ENCODE measurements around the gene SPATA9. TPM values are rescaled to one million over a fixed set of nuclear protein-coding genes. Genes with fewer than 3 reads are reported as not detected.
"Not testable (repeated sequence)": the region's sequence is repeated elsewhere in the genome, so short reads cannot be mapped to it uniquely, and the experiment has no call there.

Gene SPATA9
- total RNA-seq, 1 experiment from 2014 or later, result not detected

- Histone ChIP-seq H3K9me2 (replicated peaks; ENCODE audit: insufficient read depth, low read length) (no peaks in the 10 kb centered on the region), H3K27me3 (ENCODE audit: low read length) (no peaks in the 10 kb centered on the region), H2AFZ (ENCODE audit: low read length) (no peak overlapping the region), H3K4me1 (ENCODE audit: low read length) (peaks cover 3% of the 10 kb centered on the region; the same call in 1 of the 2 replicates), H3K4me3 (ENCODE audit: low read length) (no peak overlapping the region), H3K27ac (ENCODE audit: low read length) (no peak overlapping the region), H4K20me1 (ENCODE audit: insufficient read depth, low read depth, low read length) (no peaks in the 10 kb centered on the region), H3K36me3 (ENCODE audit: insufficient read depth, low read length) (no peaks in the 10 kb centered on the region), H3K9ac (ENCODE audit: low read length) (no peak overlapping the region), H3K4me2 (ENCODE audit: low read depth, low read length, poor library complexity, severe bottlenecking) (no peak overlapping the region), H3K79me2 (ENCODE audit: low read length) (no peaks in the 10 kb centered on the region), H3K9me3 (ENCODE audit: low read length) (no peaks in the 10 kb centered on the region)
- DNase-seq, result no peak
Observed at GRCh38 chr5:95718738-95719137, 35.9 kb upstream of the SPATA9 start.

- H3K4me2 ChIP-seq (ENCODE audit: low read depth, low read length, poor library complexity, severe bottlenecking), result no peak overlapping the region
- H3K9ac ChIP-seq (ENCODE audit: low read length), result no peak overlapping the region
- H3K4me3 ChIP-seq (ENCODE audit: low read length), result no peak overlapping the region
- no peak overlapping the region for H2AFZ ChIP-seq (ENCODE audit: low read length)
- H3K79me2 ChIP-seq (ENCODE audit: low read length), result no peaks in the 10 kb centered on the region
- no peaks in the 10 kb centered on the region for H3K36me3 ChIP-seq (ENCODE audit: insufficient read depth, low read length)
- H3K27me3 ChIP-seq (ENCODE audit: low read length), result no peaks in the 10 kb centered on the region
- peaks cover 3% of the 10 kb centered on the region; the same call in 1 of the 2 replicates for H3K4me1 ChIP-seq (ENCODE audit: low read length)
- no peak overlapping the region for H3K27ac ChIP-seq (ENCODE audit: low read length)
- no peaks in the 10 kb centered on the region for H4K20me1 ChIP-seq (ENCODE audit: insufficient read depth, low read depth, low read length)
- no peak for DNase-seq
- no peaks in the 10 kb centered on the region for H3K9me3 ChIP-seq (ENCODE audit: low read length)
- no peaks in the 10 kb centered on the region for H3K9me2 ChIP-seq (replicated peaks; ENCODE audit: insufficient read depth, low read length)
Observed at GRCh38 chr5:95718203-95718602, 35.4 kb upstream of the SPATA9 start.

- Histone ChIP-seq H3K4me3 (ENCODE audit: low read length) (no peak overlapping the region), H3K9me3 (ENCODE audit: low read length) (no peaks in the 10 kb centered on the region), H3K9ac (ENCODE audit: low read length) (no peak overlapping the region), H3K9me2 (replicated peaks; ENCODE audit: insufficient read depth, low read length) (no peaks in the 10 kb centered on the region), H3K27ac (ENCODE audit: low read length) (no peak overlapping the region), H3K4me2 (ENCODE audit: low read depth, low read length, poor library complexity, severe bottlenecking) (no peak overlapping the region), H4K20me1 (ENCODE audit: insufficient read depth, low read depth, low read length) (no peaks in the 10 kb centered on the region), H3K36me3 (ENCODE audit: insufficient read depth, low read length) (no peaks in the 10 kb centered on the region), H3K27me3 (ENCODE audit: low read length) (no peaks in the 10 kb centered on the region), H3K4me1 (ENCODE audit: low read length) (peaks cover 3% of the 10 kb centered on the region; the same call in 1 of the 2 replicates), H2AFZ (ENCODE audit: low read length) (no peak overlapping the region), H3K79me2 (ENCODE audit: low read length) (no peaks in the 10 kb centered on the region)
- DNase-seq, result no peak
Observed at GRCh38 chr5:95717439-95717838, 34.6 kb upstream of the SPATA9 start.

- H3K9me2 ChIP-seq (replicated peaks; ENCODE audit: insufficient read depth, low read length), result no peaks in the 10 kb centered on the region
- H2AFZ ChIP-seq (ENCODE audit: low read length), result no peak overlapping the region
- DNase-seq, result no peak
- H3K4me3 ChIP-seq (ENCODE audit: low read length), result no peak overlapping the region
- no peaks in the 10 kb centered on the region for H3K79me2 ChIP-seq (ENCODE audit: low read length)
- H3K4me2 ChIP-seq (ENCODE audit: low read depth, low read length, poor library complexity, severe bottlenecking), result no peak overlapping the region
- no peaks in the 10 kb centered on the region for H3K27me3 ChIP-seq (ENCODE audit: low read length)
- no peaks in the 10 kb centered on the region for H3K36me3 ChIP-seq (ENCODE audit: insufficient read depth, low read length)
- H3K9me3 ChIP-seq (ENCODE audit: low read length), result no peaks in the 10 kb centered on the region
- no peaks in the 10 kb centered on the region for H4K20me1 ChIP-seq (ENCODE audit: insufficient read depth, low read depth, low read length)
- H3K27ac ChIP-seq (ENCODE audit: low read length), result no peak overlapping the region
- peaks cover 3% of the 10 kb centered on the region; the same call in 1 of the 2 replicates for H3K4me1 ChIP-seq (ENCODE audit: low read length)
- no peak overlapping the region for H3K9ac ChIP-seq (ENCODE audit: low read length)
Observed at GRCh38 chr5:95715799-95716461, 33.1 kb upstream of the SPATA9 start.

- Histone ChIP-seq H4K20me1 (ENCODE audit: insufficient read depth, low read depth, low read length) (no peaks in the 10 kb centered on the region), H3K36me3 (ENCODE audit: insufficient read depth, low read length) (no peaks in the 10 kb centered on the region), H3K4me3 (ENCODE audit: low read length) (no peak overlapping the region), H3K27ac (ENCODE audit: low read length) (no peak overlapping the region), H3K9me2 (replicated peaks; ENCODE audit: insufficient read depth, low read length) (no peaks in the 10 kb centered on the region), H3K27me3 (ENCODE audit: low read length) (no peaks in the 10 kb centered on the region), H3K9me3 (ENCODE audit: low read length) (no peaks in the 10 kb centered on the region), H3K9ac (ENCODE audit: low read length) (no peak overlapping the region), H2AFZ (ENCODE audit: low read length) (no peak overlapping the region), H3K4me1 (ENCODE audit: low read length) (peaks cover 3% of the 10 kb centered on the region; the same call in 1 of the 2 replicates), H3K4me2 (ENCODE audit: low read depth, low read length, poor library complexity, severe bottlenecking) (no peak overlapping the region), H3K79me2 (ENCODE audit: low read length) (no peaks in the 10 kb centered on the region)
- DNase-seq, result no peak
Observed at GRCh38 chr5:95713960-95714710, 31.3 kb upstream of the SPATA9 start.

GRCh38 chr5:95713246-95713645 is 30.5 kb upstream of the SPATA9 start:
- H3K4me2 ChIP-seq (ENCODE audit: low read depth, low read length, poor library complexity, severe bottlenecking); H3K4me3 ChIP-seq (ENCODE audit: low read length); H3K9ac ChIP-seq (ENCODE audit: low read length); H3K9me2 ChIP-seq (replicated peaks; ENCODE audit: insufficient read depth, low read length); H3K79me2 ChIP-seq (ENCODE audit: low read length); H3K36me3 ChIP-seq (ENCODE audit: insufficient read depth, low read length); H3K9me3 ChIP-seq (ENCODE audit: low read length); H3K27ac ChIP-seq (ENCODE audit: low read length); H4K20me1 ChIP-seq (ENCODE audit: insufficient read depth, low read depth, low read length); DNase-seq; H2AFZ ChIP-seq (ENCODE audit: low read length); H3K4me1 ChIP-seq (ENCODE audit: low read length); H3K27me3 ChIP-seq (ENCODE audit: low read length): not testable (repeated sequence)

- H3K27ac ChIP-seq (ENCODE audit: low read length), result no peak overlapping the region
- no peaks in the 10 kb centered on the region for H3K27me3 ChIP-seq (ENCODE audit: low read length)
- no peak overlapping the region for H2AFZ ChIP-seq (ENCODE audit: low read length)
- H3K9me3 ChIP-seq (ENCODE audit: low read length), result no peaks in the 10 kb centered on the region
- no peaks in the 10 kb centered on the region for H3K36me3 ChIP-seq (ENCODE audit: insufficient read depth, low read length)
- H4K20me1 ChIP-seq (ENCODE audit: insufficient read depth, low read depth, low read length), result no peaks in the 10 kb centered on the region
- H3K4me2 ChIP-seq (ENCODE audit: low read depth, low read length, poor library complexity, severe bottlenecking), result no peak overlapping the region
- no peak overlapping the region for H3K4me3 ChIP-seq (ENCODE audit: low read length)
- no peaks in the 10 kb centered on the region for H3K4me1 ChIP-seq (ENCODE audit: low read length)
- H3K9ac ChIP-seq (ENCODE audit: low read length), result no peak overlapping the region
- H3K9me2 ChIP-seq (replicated peaks; ENCODE audit: insufficient read depth, low read length), result no peaks in the 10 kb centered on the region
- no peak for DNase-seq
- no peaks in the 10 kb centered on the region for H3K79me2 ChIP-seq (ENCODE audit: low read length)
Observed at GRCh38 chr5:95712347-95712958, 29.7 kb upstream of the SPATA9 start.
